Mucosa of stomach (tissue), 1 donor: Measurements from ENCODE around the gene DGKI.

Experiments
- H3K27me3 ChIP-seq: one replicate; pipeline ENCODE4 v1.7.0; 2013; ENCODE audit warnings: mild to moderate bottlenecking, low read length; ENCODE audit not compliant: control insufficient read depth, insufficient read depth
- H3K36me3 ChIP-seq: one replicate; pipeline ENCODE4 v1.7.0; 2013; ENCODE audit warnings: low read length; ENCODE audit not compliant: control insufficient read depth, insufficient read depth
- H3K4me1 ChIP-seq: one replicate; pipeline ENCODE4 v1.7.0; 2013; ENCODE audit warnings: mild to moderate bottlenecking, low read length; ENCODE audit not compliant: control insufficient read depth, insufficient read depth
- H3K4me3 ChIP-seq: one replicate; pipeline ENCODE4 v1.7.0; 2013; ENCODE audit warnings: low read length
- H3K9ac ChIP-seq: one replicate; pipeline ENCODE4 v1.7.0; 2013; ENCODE audit warnings: mild to moderate bottlenecking, low read length, moderate library complexity
- H3K9me3 ChIP-seq: one replicate; pipeline ENCODE4 v1.7.0; 2013; ENCODE audit warnings: mild to moderate bottlenecking, low read length, moderate library complexity; ENCODE audit not compliant: control insufficient read depth
- donor health status: Pancreatic carcinoma.

Gene DGKI

DNA sequence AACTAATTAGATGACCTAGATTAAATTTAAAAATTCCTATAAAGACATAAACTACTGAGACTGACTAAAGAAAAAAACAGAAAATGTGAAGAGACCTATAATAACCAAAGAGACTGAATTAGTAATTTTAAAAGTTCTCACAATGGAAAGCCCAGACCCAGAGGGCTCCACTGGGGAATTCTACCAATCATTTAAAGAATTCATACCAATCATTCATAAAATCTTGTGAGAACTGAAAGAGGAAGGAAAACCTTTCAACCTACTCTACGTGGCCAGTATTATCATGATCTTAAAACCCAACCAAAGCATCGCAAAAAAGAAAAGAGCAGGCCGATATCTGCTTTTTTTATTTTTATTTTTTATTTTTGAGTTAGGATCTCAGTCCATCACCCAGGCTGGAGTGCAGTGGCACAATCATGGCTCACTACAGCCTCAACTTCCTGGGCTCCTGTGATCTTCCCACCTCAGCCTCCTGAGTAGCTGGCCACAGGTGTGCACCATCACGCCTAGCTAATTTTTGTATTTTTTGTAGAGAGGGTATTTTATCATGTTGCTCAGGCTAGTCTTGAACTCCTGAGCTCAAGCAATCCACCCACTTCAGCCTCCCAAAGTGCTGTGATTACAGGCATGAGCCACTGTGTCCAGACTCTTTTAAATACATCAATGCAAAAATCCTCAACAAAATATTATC lies 48.6 kb downstream of the DGKI start:
- H3K36me3 ChIP-seq = no peaks in the 10 kb centered on the region
- no peak overlapping the region for H3K9ac ChIP-seq
- no peaks in the 10 kb centered on the region for H3K4me1 ChIP-seq
- H3K4me3 ChIP-seq = no peak overlapping the region
- H3K9me3 ChIP-seq = no peaks in the 10 kb centered on the region
- H3K27me3 ChIP-seq = no peaks in the 10 kb centered on the region

DNA sequence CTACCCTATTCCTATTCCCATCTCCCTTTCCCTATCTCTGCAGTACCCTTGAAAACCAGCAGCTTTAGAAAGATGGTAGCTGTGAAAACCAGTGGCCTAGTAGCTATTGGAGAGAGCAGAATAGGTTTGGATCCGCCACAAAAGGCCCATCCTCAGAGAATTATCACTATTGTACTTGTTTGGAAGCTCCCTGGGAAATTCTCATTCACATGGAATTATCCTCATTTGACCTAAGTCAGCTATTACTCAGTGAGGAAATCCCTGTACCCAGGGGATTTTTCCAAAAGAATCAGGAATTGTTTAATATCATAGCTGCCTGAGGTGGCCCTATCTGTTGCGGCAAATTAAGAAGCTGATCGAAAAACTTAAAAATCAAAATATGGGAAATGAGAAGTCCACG lies 51.6 kb downstream of the DGKI start:
- Histone ChIP-seq H3K4me1 (no peaks in the 10 kb centered on the region), H3K27me3 (no peaks in the 10 kb centered on the region), H3K4me3 (no peak overlapping the region), H3K9me3 (no peaks in the 10 kb centered on the region), H3K9ac (no peak overlapping the region), H3K36me3 (no peaks in the 10 kb centered on the region)

DNA sequence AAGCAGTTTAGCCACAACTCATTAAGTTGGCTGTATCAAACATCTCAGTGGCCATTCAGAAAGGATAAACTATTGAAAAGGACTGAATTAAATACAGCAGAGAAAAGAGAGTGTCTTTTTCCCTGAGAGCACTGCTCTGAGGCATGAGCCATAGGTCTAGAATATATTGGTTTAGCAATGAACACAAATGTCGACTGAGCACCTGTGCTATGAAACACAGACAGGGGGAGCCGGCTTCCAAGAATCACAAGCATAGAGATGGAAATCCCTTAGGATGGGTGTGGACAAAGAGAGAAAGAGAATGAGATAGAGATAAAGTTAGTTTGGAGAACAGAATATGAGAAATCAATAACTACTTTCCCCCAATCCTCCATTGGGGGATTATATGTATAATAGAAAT lies 54.8 kb downstream of the DGKI start:
- H3K9ac ChIP-seq = no peak overlapping the region
- H3K4me1 ChIP-seq = no peaks in the 10 kb centered on the region
- no peaks in the 10 kb centered on the region for H3K9me3 ChIP-seq
- H3K36me3 ChIP-seq = no peaks in the 10 kb centered on the region
- no peak overlapping the region for H3K4me3 ChIP-seq
- H3K27me3 ChIP-seq = no peaks in the 10 kb centered on the region

DNA sequence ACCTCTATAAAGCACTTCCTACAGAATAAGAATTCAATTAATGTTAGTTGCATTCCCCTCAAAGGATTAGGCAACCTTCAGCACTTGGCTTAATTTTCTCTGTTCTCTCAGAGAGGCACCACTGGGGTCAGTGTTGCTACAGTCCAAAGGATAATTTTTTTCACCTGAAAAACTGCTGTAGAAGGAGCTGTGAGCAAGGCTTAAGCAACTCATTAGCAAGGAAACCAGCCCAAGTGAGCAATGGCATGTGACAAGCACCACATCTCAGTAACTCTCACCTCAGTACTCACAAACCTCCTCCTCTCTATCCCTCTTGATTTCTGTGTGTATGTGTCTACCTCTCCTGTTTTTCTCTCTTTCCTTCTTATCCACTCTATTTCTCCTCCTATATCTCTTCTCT lies 55.9 kb downstream of the DGKI start:
- Histone ChIP-seq H3K27me3 (no peaks in the 10 kb centered on the region), H3K4me1 (no peaks in the 10 kb centered on the region), H3K9me3 (no peaks in the 10 kb centered on the region), H3K4me3 (no peak overlapping the region), H3K9ac (no peak overlapping the region), H3K36me3 (no peaks in the 10 kb centered on the region)

DNA sequence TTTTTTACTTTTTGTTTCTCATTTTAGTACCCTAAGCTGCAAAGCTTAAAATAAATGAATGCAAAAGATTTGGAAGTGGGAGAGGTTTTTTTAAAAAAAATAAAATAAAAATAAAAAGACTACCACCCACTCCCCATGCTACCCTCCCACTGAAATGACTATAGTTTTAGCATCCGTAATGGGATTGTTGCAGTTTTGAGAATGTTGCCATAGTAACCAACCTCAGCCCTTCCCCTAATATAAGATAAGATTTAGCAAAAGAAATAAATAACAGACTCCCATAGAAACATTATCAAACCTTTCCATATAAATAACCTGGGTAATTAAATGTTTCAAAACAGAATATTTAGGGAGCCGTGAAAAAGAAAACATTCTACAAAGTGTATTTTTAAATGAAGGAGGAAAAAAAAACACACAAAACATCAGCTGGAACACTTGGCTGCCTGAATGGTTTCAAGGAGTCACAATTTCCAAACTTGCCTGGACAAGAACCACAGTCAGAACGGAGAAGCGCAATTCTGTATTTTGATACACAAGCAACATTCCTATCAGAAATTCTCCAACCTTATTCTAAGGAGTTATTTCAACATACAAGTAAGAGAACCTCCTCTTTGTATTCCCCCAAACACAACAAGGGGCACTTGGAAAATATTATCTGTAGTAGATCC lies 57.4 kb downstream of the DGKI start:
- no peaks in the 10 kb centered on the region for H3K27me3 ChIP-seq
- no peak overlapping the region for H3K9ac ChIP-seq
- no peaks in the 10 kb centered on the region for H3K36me3 ChIP-seq
- H3K4me3 ChIP-seq = no peak overlapping the region
- no peaks in the 10 kb centered on the region for H3K9me3 ChIP-seq
- H3K4me1 ChIP-seq = no peaks in the 10 kb centered on the region

DNA sequence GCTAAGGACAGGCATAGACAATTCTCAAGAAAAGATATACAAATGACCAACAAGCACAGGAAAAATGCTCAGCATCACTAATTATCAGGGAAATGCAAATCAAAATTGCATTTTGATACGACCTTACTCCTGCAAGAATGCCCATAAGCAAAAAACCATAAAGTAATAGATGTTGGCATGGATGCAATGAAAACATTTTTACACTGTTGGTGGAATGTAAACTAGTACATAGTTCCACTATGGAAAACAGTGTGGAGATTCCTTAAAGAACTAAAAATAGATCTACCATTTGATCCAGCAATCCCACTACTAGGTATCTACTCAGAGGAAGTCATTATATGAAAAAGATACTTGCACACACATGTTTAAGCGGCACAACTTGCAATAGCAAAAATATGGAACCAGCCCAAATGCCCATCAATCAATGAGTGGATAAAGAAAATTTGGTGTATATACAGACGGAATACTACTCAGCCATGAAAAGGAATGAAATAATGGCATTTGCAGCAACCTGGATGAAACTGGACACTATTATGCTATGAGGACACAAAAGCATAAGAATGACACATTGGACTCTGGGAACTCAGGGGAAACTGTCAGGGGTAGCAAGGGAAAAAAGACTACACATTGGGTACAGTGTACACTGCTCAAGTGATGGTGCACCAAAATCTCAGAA lies 59.3 kb downstream of the DGKI start:
- no peak overlapping the region for H3K9ac ChIP-seq
- no peaks in the 10 kb centered on the region for H3K9me3 ChIP-seq
- H3K36me3 ChIP-seq = no peaks in the 10 kb centered on the region
- no peaks in the 10 kb centered on the region for H3K4me1 ChIP-seq
- H3K4me3 ChIP-seq = no peak overlapping the region
- H3K27me3 ChIP-seq = no peaks in the 10 kb centered on the region

DNA sequence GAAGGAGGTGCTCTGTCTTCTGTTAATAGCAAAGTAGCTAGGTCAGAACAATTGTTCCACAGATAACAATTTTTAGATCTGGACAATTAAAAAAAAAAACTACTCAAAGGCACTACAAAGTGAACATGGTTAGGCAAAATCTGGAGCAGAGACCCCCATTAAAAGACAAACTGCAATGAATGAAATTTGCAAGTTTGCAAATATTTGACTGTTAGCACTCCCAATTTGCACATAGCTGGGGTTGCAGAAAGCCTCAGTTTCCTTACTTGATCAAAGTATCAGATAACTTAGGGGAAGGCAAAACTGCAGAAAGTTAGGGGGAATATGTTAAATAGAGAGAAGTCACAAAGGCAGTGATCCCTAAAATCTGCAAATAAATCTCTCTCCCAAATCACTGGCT lies 68.3 kb downstream of the DGKI start:
- no peaks in the 10 kb centered on the region for H3K36me3 ChIP-seq
- H3K4me3 ChIP-seq = no peak overlapping the region
- no peaks in the 10 kb centered on the region for H3K9me3 ChIP-seq
- no peak overlapping the region for H3K9ac ChIP-seq
- H3K27me3 ChIP-seq = no peaks in the 10 kb centered on the region
- no peaks in the 10 kb centered on the region for H3K4me1 ChIP-seq

DNA sequence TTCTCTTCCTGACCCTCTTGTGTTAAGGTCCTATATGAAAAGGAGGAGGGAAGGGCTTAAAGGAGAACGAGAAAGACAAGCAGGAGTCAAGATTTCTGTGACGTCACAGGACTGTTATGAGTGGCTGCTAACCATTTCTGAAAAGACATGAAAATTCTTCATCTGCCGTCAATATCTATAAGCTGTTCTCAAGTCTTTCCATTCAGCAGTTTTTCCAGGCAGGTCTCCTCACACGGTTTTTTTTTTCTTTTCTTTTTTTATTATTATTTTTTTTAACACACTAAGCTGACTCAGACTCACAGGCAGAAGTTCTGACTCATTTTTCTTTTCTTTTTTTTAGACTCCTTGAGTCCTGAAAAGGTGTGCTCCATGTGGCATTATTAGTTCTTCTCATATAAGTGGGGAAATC lies 72.0 kb downstream of the DGKI start:
- H3K27me3 ChIP-seq = no peaks in the 10 kb centered on the region
- no peaks in the 10 kb centered on the region for H3K9me3 ChIP-seq
- no peak overlapping the region for H3K9ac ChIP-seq
- H3K4me3 ChIP-seq = no peak overlapping the region
- no peaks in the 10 kb centered on the region for H3K4me1 ChIP-seq
- H3K36me3 ChIP-seq = no peaks in the 10 kb centered on the region

DNA sequence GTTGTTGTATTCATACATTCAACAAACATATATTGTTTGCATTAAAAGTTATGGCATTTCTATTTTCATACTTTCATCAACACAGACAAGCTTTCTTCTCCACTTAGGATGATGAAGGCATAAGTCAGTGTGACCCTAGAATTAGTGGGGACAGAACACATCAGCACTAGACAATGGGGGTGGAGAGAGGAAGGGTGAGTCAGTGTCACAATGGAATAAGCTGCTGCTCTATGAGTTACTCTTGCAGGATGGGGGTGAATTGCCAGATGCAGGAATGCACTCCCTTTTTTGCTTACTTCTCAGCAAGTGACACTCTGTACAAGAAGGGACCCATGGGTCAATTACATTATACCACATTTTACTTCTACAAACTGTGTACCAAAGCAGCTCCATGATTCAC lies 74.0 kb downstream of the DGKI start:
- Histone ChIP-seq H3K9ac (no peak overlapping the region), H3K4me3 (no peak overlapping the region), H3K4me1 (no peaks in the 10 kb centered on the region), H3K27me3 (no peaks in the 10 kb centered on the region), H3K36me3 (no peaks in the 10 kb centered on the region), H3K9me3 (no peaks in the 10 kb centered on the region)

DNA sequence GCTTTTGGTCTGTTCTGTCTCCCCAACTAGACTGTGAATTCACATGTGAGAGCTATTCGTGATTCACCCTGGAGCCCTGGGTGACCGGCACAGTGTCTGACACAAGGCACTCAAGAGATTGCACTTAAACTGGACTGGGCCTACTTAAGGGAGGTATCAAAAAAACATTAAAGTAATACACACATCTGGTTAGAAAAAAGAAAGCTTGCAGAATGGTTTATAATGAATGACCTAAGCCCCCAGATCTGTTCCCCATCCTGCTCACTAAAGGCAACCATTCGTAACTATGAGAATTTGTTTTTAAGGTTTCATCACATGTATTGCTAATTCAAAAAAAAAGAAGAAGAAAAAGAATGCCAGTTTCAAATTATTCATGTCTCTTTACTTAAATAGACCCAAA lies 74.5 kb downstream of the DGKI start:
- Histone ChIP-seq H3K27me3 (no peaks in the 10 kb centered on the region), H3K36me3 (no peaks in the 10 kb centered on the region), H3K4me1 (no peaks in the 10 kb centered on the region), H3K4me3 (no peak overlapping the region), H3K9me3 (no peaks in the 10 kb centered on the region), H3K9ac (no peak overlapping the region)

DNA sequence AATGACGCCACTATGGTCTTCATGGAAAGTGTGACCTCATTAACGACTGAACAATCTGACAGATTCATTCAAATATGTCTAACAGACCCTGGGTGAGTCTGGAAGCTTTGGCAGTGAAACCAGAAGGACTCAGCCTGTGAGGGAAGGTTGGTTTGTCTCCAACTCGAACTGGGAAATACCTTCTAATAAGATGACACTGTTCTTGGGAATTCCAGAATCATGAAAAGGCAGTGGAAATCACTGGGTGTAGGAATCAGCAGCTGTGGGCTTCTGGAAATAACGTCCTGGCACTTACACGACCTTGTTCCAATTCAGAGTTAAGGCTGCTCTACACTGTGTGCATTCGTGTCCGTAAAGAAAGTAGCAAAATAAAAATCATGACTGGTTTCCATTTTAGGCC lies 75.1 kb downstream of the DGKI start:
- Histone ChIP-seq H3K36me3 (no peaks in the 10 kb centered on the region), H3K4me1 (no peaks in the 10 kb centered on the region), H3K9ac (no peak overlapping the region), H3K27me3 (no peaks in the 10 kb centered on the region), H3K4me3 (no peak overlapping the region), H3K9me3 (no peaks in the 10 kb centered on the region)

DNA sequence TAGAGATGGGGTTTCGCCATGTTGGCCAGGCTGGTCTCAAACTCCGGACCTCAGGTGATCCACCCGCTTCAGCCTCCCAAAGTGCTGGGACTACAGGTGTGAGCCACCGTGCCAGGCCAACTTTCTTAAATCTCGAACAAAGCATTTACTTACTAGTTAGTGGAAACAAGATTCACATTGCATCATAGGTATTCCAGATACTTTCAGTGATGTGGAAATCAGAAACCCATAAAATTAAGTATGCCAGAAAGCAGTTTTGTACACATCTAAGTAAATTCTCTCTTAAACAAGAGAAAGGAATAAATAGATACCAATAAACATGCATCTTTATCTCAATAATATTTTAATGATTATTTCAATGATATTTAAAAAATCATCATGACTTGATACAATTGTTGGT lies 75.5 kb downstream of the DGKI start:
- Histone ChIP-seq H3K36me3 (no peaks in the 10 kb centered on the region), H3K4me3 (no peak overlapping the region), H3K4me1 (no peaks in the 10 kb centered on the region), H3K27me3 (no peaks in the 10 kb centered on the region), H3K9me3 (no peaks in the 10 kb centered on the region), H3K9ac (no peak overlapping the region)
